Stomach (tissue), 9 donors: Measurements from ENCODE around the gene NEK6. TPM values are rescaled to one million over a fixed set of nuclear protein-coding genes. Genes with fewer than 3 reads are reported as not detected.

Experiments used
- DNase-seq, 2 donors: peaks; one replicate each; pipeline versions ENCODE4 v3.0.0 to v3.0.0-alpha.2; 2013 to 2019
- H3K27ac ChIP-seq, 5 donors: fragments of 200-600 bp in 4 of 5; sonication (generic) in 4 of 5; one replicate each; pipeline ENCODE4 v1.5.1; 2013 to 2019; ENCODE audit warnings: mild to moderate bottlenecking in 1 of 5, moderate library complexity in 1 of 5
- H3K27me3 ChIP-seq, 3 donors: fragments of 200-600 bp; sonication (generic); one replicate each; pipeline ENCODE4 v1.5.1; 2017 to 2019; ENCODE audit warnings: mixed run types in 1 of 3
- H3K36me3 ChIP-seq, 4 donors: fragments of 200-600 bp; sonication (generic); 1 replicate in 3 of 4; 2 replicates in 1 of 4; pipeline ENCODE4 v1.5.1; 2016 to 2019
- H3K4me1 ChIP-seq, 4 donors: fragments of 200-600 bp; sonication (generic); one replicate each; pipeline ENCODE4 v1.5.1; 2016 to 2019
- H3K4me3 ChIP-seq, 4 donors: fragments of 200-600 bp; sonication (generic) in 3 of 4; one replicate each; pipeline ENCODE4 v1.5.1; 2016 to 2019; ENCODE audit warnings: mild to moderate bottlenecking in 1 of 4
- H3K9me3 ChIP-seq, 4 donors: fragments of 200-600 bp; sonication (generic); one replicate each; pipeline ENCODE4 v1.5.1; 2016 to 2019
- EP300 ChIP-seq: sonication (generic); formaldehyde crosslinking; IDR thresholded peaks from one replicate; pipeline ENCODE4 v1.6.1; 2017; ENCODE audit warnings: antibody characterized with exemption
- POLR2A ChIP-seq, 4 donors: fragments of 450-650 bp; IDR thresholded peaks; one replicate each; pipeline ENCODE4 v1.6.1; 2016; ENCODE audit warnings: antibody characterized with exemption in 4 of 4, control low read depth in 2 of 4, mild to moderate bottlenecking in 1 of 4, moderate library complexity in 1 of 4
- POLR2AphosphoS5 ChIP-seq, 3 donors: sonication (generic); formaldehyde crosslinking; IDR thresholded peaks; one replicate each; pipeline ENCODE4 v1.6.1; 2016; ENCODE audit warnings: antibody characterized with exemption in 3 of 3
- WGBS, 5 donors: extraction: QIAGEN DNeasy Blood & Tissue Kit in 3 of 5; methylation state at CpG; one replicate each; pipeline versions ENCODE4 v1.1.5 to v1.1.7; 2013 to 2018; 5-methylcytosine and 5-hydroxymethylcytosine counted together
- intact Hi-C: fragments of 100-400 bp; cut with DNase I; formaldehyde crosslinking; loops from one replicate; pipeline ENCODE4 v1.15.1; 2023; ENCODE audit warnings: low total_unique reads
- polyA plus RNA-seq, 3 donors: library from polyadenylated mRNA; stranded (reverse); fragments of 200-250 nt; gene quantifications; one replicate each; pipeline ENCODE4 v1.2.3, GENCODE V29; 2013
- total RNA-seq, 5 donors: library from RNA; depleted of rRNA; stranded (reverse); fragments of >200 nt; gene quantifications; one replicate each; pipeline versions ENCODE4 v1.1.0 to v1.2.3, GENCODE V29; 2014 to 2016
- TF ChIP-seq, protein P1 (sequence below), 7 experiments: fragments of 450-650 bp in 4 of 7; fragments of 200-600 bp in 3 of 7; sonication (generic) in 3 of 7; IDR thresholded peaks; one replicate each; pipeline ENCODE4 v1.5.1; 2016 to 2019; ENCODE audit warnings: antibody characterized with exemption in 7 of 7, control low read depth in 2 of 7, mild to moderate bottlenecking in 1 of 7
- donor health status: healthy with polysubstance abuse.
- donor health status: Bipolar disorder and iron deficiency.
- donor health status: healthy.

The NEK6 gene
- total and polyA plus RNA-seq, 8 donors, result 6.0 to 76.8 (median 25.9) TPM

DNA sequence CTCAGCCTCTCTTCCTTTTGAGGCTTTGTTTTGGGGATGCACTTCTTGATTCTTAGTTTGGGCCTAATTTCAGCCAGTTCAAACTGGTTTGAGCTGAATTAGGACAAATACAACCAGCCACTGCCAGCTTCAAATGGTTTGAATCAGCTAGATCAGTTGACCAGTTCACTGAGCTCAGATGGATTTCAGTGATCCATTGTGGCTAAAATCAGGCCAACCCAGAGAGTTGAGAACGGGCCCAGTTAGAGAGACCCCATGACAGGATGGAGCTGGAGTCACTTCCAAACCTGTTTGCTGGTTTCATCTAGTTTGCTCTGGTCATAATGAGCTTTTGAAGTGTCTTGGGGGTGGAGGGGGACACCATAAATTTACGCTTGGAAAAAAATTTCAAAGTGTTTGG lies 48.0 kb upstream of the NEK6 start:
- H3K36me3 ChIP-seq, result no peaks in the 10 kb centered on the region
- no peak for DNase-seq
- peaks cover 0 to 7% (median 0%) of the 10 kb centered on the region in 4 donors for H3K9me3 ChIP-seq
- H3K27me3 ChIP-seq, result no peaks in the 10 kb centered on the region
- 93 to 100% (median 96%) methylated on average over 2 of the region's 2 CpGs for WGBS, 5 donors
- no peak overlapping the region for H3K4me3 ChIP-seq
- TF ChIP-seq POLR2A (IDR thresholded peaks at IDR 0.05), result no peak
- no peak for TF ChIP-seq POLR2AphosphoS5 (IDR thresholded peaks at IDR 0.05)
- no peak for TF ChIP-seq EP300
- TF ChIP-seq, protein P1, sequence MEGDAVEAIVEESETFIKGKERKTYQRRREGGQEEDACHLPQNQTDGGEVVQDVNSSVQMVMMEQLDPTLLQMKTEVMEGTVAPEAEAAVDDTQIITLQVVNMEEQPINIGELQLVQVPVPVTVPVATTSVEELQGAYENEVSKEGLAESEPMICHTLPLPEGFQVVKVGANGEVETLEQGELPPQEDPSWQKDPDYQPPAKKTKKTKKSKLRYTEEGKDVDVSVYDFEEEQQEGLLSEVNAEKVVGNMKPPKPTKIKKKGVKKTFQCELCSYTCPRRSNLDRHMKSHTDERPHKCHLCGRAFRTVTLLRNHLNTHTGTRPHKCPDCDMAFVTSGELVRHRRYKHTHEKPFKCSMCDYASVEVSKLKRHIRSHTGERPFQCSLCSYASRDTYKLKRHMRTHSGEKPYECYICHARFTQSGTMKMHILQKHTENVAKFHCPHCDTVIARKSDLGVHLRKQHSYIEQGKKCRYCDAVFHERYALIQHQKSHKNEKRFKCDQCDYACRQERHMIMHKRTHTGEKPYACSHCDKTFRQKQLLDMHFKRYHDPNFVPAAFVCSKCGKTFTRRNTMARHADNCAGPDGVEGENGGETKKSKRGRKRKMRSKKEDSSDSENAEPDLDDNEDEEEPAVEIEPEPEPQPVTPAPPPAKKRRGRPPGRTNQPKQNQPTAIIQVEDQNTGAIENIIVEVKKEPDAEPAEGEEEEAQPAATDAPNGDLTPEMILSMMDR (IDR thresholded peaks at IDR 0.05), result no peak
- H3K27ac ChIP-seq, result no peak overlapping the region
- peaks cover 0 to 30% (median 5%) of the 10 kb centered on the region in 4 donors for H3K4me1 ChIP-seq
- intact Hi-C loops, result no loop called here

DNA sequence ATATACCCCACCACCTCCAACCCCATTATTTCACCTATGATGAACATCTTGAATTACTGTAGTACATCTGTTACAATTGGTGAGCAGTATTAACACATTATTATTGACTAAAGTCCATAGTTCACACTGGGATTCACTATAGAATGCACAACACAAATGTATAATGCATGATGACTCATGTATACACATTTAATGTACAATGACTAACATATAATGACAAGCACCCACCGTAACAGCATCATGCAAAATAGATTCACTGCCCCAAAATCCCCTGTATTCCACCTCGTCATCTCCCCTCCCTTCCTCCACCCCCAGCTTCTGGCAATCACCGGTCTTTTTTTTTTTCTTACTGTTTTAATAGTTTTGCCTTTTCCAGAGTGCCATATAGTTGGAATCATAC lies 47.1 kb upstream of the NEK6 start:
- Histone ChIP-seq H3K4me3 (no peak overlapping the region), H3K27me3 (no peaks in the 10 kb centered on the region), H3K9me3 (peaks cover 0 to 2% (median 0%) of the 10 kb centered on the region in 4 donors), H3K27ac (no peak overlapping the region), H3K4me1 (peaks cover 0 to 39% (median 8%) of the 10 kb centered on the region in 4 donors), H3K36me3 (no peaks in the 10 kb centered on the region)
- intact Hi-C loops, result no loop called here
- no peak for DNase-seq
- no peak for TF ChIP-seq POLR2A (IDR thresholded peaks at IDR 0.05)
- TF ChIP-seq, protein P1 (IDR thresholded peaks at IDR 0.05), result no peak
- TF ChIP-seq EP300, result no peak
- no peak for TF ChIP-seq POLR2AphosphoS5 (IDR thresholded peaks at IDR 0.05)
- 70 to 84% (median 81%) methylated on average over 3 of the region's 3 CpGs for WGBS, 5 donors

DNA sequence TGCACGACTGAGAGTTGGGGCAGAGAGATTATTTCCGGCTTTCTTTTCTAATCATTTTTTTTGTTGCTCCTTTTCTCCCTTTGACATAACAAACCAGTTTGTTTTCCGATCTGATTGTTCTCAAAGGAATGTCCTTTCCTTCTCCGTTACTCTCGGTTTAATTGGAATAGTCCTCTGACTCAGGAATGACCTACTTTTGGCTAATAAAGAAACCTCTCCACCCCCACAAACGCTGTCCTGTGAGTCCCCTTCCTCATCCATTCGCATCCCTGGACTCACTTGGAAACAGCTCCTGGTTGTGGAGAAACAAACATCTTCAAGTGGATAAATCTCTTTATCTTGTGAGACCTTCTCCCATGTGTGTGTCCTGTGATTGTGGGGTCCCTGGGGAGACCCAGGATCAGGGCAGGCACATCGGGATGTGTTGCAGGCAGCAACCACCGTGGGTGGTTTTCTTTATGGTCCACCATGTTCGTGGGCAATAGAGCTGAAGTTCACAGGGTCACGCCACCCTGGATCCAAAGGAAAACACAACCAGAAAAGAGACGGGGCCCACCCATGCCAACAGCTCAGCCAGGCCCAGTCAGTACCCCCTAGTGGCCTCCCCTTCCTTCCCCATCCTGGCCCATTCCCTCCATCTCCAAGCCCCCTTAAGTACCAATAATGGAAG lies 45.2 kb upstream of the NEK6 start:
- intact Hi-C loops, result no loop called here
- peak in 1 of 2 donors; percentile 11 for DNase-seq
- Histone ChIP-seq H3K27ac (no peak overlapping the region), H3K4me3 (no peak overlapping the region), H3K9me3 (no peaks in the 10 kb centered on the region), H3K4me1 (peaks cover 2 to 57% (median 19%) of the 10 kb centered on the region in 4 donors), H3K36me3 (no peaks in the 10 kb centered on the region), H3K27me3 (no peaks in the 10 kb centered on the region)
- TF ChIP-seq POLR2AphosphoS5 (IDR thresholded peaks at IDR 0.05) (no peak), POLR2A (IDR thresholded peaks at IDR 0.05) (no peak), EP300 (no peak)
- TF ChIP-seq, protein P1 (IDR thresholded peaks at IDR 0.05), result no peak
- 51 to 69% (median 53%) methylated on average over 12 of the region's 12 CpGs for WGBS, 5 donors

DNA sequence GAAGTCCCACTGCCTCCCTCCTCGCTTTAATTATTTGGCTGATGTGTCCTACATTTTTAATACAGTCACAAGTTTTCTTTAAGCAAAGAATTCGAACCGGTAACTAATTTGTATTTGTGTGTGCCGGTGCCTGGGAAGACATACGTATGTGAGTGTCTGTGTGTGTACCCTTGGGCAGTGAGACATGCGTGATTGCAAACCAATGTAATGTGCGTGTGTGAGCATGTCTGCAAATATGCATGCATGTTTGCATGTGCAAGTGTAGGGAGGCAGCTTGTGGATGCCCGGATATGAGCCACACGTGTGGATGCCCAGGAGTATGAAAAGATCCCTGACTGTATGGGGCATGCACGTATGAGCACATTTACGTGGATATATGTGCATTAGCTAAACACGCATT lies 44.4 kb upstream of the NEK6 start:
- intact Hi-C loops, result no loop called here
- H3K36me3 ChIP-seq, result no peaks in the 10 kb centered on the region
- no peaks in the 10 kb centered on the region for H3K9me3 ChIP-seq
- H3K4me3 ChIP-seq, result no peak overlapping the region
- H3K27me3 ChIP-seq, result no peaks in the 10 kb centered on the region
- WGBS, 5 donors, result 84 to 88% (median 88%) methylated on average over 12 of the region's 12 CpGs
- peak in 1 of 2 donors; percentile 3 for DNase-seq
- H3K4me1 ChIP-seq, result peaks cover 11 to 66% (median 23%) of the 10 kb centered on the region in 4 donors
- H3K27ac ChIP-seq, result no peak overlapping the region
- no peak for TF ChIP-seq POLR2AphosphoS5 (IDR thresholded peaks at IDR 0.05)
- TF ChIP-seq, protein P1 (IDR thresholded peaks at IDR 0.05), result no peak
- TF ChIP-seq POLR2A (IDR thresholded peaks at IDR 0.05), result no peak
- TF ChIP-seq EP300, result no peak
